GM19395 (cell line): ENCODE data around the gene SHOC1.
"Not testable (repeated sequence)": the region's sequence is repeated elsewhere in the genome, so short reads cannot be mapped to it uniquely, and the experiment has no call there.

Experiments used
- ATAC-seq: cut with Tn5 transposase; IDR thresholded peaks from one replicate; pipeline ENCODE4 v1.9.1; 2021; ENCODE audit warnings: mild to moderate bottlenecking, moderate library complexity; ENCODE audit not compliant: unreplicated experiment

The SHOC1 gene

GRCh38 chr9:111805830-111806241 lies 11.1 kb upstream of the SHOC1 start:
- no peak for ATAC-seq

GRCh38 chr9:111805262-111805661 lies 10.5 kb upstream of the SHOC1 start:
- no peak for ATAC-seq

DNA sequence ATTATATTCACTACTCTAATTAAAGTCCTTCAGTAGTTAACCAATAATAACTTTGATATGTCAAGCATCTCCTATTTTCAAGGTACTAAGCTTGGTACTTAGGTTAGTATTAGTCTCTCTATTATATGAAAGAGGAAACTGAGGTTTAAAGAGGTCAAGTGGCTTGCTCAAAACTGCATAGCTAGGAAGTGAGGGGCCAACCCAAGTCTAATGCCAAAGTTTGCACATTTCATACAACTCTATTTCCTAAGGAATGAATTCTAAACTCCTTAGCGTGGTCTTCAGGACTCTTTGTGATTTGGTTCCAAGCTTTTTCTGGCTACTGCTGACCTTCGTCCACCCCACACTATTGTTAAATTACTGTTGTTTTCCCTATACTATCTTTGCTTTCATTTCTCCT lies 9.9 kb upstream of the SHOC1 start:
- no peak for ATAC-seq

DNA sequence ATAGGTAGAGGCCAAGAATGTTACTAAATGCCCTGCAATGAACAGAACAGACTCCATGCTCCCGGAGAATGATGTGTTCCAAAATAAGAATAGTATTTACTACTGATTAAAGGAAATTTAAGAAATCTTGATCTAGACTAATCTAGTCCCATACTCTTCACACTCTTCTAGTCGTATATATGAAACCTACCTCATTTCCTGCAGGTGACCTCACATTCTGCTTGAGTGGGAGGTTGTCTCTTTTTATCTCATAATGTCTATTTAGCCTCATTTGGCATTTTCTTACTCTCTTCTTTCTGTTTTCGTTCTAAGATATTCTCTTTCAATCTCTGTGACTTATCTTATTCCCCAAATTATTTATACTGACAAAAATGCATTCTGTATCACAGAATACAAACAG lies 9.2 kb upstream of the SHOC1 start:
- no peak for ATAC-seq

- no peak for ATAC-seq
Observed at GRCh38 chr9:111799915-111800526, 5.3 kb upstream of the SHOC1 start.

- no peak for ATAC-seq
Observed at GRCh38 chr9:111799506-111799905, 4.8 kb upstream of the SHOC1 start.

GRCh38 chr9:111798786-111799185 lies 4.0 kb upstream of the SHOC1 start:
- no peak for ATAC-seq

DNA sequence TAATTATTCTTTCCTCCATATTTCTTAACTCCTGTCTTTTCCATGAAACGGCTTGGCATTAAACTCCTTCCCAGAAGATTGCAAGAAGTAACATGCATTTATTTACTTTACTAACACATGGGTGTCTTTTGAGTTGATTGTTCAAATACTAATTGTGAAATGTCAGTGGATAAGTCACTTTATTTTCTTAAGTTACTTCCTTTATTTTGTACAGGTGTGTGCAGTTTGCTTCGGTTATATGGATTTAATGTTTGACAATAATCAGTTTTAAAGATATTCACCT lies 761 bp upstream of the SHOC1 start:
- no peak for ATAC-seq

DNA sequence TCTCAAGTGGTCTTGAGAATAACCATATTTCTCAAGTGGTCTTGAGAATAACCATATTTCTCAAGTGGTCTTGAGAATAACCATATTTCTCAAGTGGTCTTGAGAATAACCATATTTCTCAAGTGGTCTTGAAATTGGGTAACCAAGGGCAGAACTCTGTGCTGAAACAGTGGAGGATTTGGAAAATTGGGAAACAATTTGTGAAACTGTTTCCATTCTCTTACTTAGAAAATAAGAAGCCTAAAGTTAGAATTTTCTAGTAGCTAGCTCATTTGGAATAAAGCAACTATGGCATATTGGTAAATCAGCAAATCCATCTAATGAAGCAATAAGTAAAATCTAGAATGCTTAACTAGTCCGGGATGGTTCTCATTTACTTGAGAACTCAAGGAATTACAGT lies 2.9 kb downstream of the SHOC1 start:
- not testable (repeated sequence) for ATAC-seq

GRCh38 chr9:111789881-111790280 lies 4.9 kb downstream of the SHOC1 start:
- ATAC-seq, result no peak

DNA sequence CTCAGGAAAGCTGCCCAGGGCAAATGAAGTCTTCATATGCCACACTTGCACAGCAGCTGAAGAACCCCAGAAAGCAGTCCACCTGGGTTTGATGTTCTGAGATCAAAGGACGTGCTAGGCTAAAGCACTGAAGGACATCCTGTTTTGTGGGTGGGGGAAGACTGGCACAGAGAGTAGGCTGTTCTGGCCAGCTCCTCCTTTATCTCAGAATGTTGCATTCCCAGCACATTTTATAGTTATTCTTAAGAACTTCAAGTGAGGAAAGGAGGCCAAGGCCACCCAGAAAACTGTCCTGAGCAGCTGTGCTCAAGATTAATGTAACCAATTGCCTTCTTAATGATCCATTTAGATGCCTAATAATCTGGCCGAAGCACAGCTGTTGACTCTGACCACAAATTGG lies 10.9 kb downstream of the SHOC1 start:
- ATAC-seq, result no peak

DNA sequence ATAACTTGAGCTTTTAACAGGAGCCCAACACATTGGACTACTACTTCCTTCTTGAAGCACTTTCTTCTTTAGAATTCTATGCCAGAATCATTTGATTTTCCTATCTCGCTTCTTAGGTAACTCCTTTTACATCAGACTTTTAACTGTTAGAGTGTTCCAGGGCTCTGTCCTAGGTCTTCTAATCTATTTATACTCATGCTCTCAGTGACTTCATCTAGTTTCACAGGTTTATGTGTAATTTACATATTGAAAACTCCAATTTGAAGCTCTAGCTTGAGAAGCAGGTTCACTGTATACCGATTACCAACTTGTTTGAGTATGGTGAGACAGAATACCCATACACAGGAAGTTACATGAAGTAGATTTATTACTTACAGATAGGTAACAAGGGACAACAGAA lies 11.3 kb downstream of the SHOC1 start:
- no peak for ATAC-seq

GRCh38 chr9:111766066-111766465 lies 28.7 kb downstream of the SHOC1 start:
- ATAC-seq, result no peak

GRCh38 chr9:111762556-111762955 lies 32.2 kb downstream of the SHOC1 start:
- ATAC-seq, result no peak

GRCh38 chr9:111759762-111760639 lies 34.7 kb downstream of the SHOC1 start:
- ATAC-seq, result no peak

GRCh38 chr9:111754800-111755199 lies 39.9 kb downstream of the SHOC1 start:
- ATAC-seq, result no peak

DNA sequence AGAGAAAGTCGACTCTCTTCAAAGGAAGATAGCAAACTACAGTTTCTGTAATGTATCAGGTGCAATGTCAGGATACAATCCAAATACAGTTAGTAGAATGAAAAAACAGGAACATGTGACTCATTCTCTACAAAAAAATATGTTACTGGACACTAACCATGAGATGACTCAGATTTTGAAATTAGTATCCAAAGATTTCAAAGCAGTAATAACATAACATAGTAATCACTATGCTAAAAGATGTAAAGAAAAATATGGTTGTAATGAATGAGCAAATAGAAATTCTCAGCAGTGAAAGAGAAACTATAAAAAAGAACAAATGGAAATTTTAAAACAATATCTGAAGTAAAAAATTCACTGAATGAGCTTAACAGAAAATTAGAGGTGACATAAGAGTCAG lies 42.3 kb downstream of the SHOC1 start:
- ATAC-seq, result no peak
